Measurements from ENCODE around the gene FGD6.
"Not testable (repeated sequence)": the region's sequence is repeated elsewhere in the genome, so short reads cannot be mapped to it uniquely, and the experiment has no call there.

The FGD6 gene

GRCh38 chr12:95217377-95218149, at the start of gene FGD6, which contains the start of gene VEZT:
TSS of gene FGD6 (minus strand) at chr12:95217467. CDS start at chr12:95217240, 227 bp downstream.
TSS of gene VEZT (plus strand) at chr12:95217807. CDS start at chr12:95217851, 44 bp downstream.
- DNase-seq = peak; percentile 75

GRCh38 chr12:95266254-95266653, 49.0 kb upstream of the FGD6 start:
- no peak for DNase-seq

- DNase-seq = no peak
Measured at GRCh38 chr12:95265765-95266164, 48.5 kb upstream of the FGD6 start.

GRCh38 chr12:95262808-95263207, 45.5 kb upstream of the FGD6 start:
- DNase-seq = no peak

- no peak for DNase-seq
Measured at GRCh38 chr12:95261109-95261508, 43.8 kb upstream of the FGD6 start.

- no peak for DNase-seq
Measured at GRCh38 chr12:95259368-95259767, 42.1 kb upstream of the FGD6 start.

- no peak for DNase-seq
Measured at GRCh38 chr12:95258803-95259202, 41.5 kb upstream of the FGD6 start.

GRCh38 chr12:95258151-95258550, 40.9 kb upstream of the FGD6 start:
- no peak for DNase-seq

- no peak for DNase-seq
Measured at GRCh38 chr12:95257541-95257940, 40.3 kb upstream of the FGD6 start.

GRCh38 chr12:95253386-95253785, 36.1 kb upstream of the FGD6 start:
- no peak for DNase-seq

- DNase-seq = no peak
Measured at GRCh38 chr12:95248604-95249360, 31.5 kb upstream of the FGD6 start.

- DNase-seq = no peak
Measured at GRCh38 chr12:95248095-95248494, 30.8 kb upstream of the FGD6 start.

GRCh38 chr12:95244350-95244749, 27.1 kb upstream of the FGD6 start:
- no peak for DNase-seq

GRCh38 chr12:95243497-95244183, 26.4 kb upstream of the FGD6 start:
- no peak for DNase-seq

- DNase-seq = no peak
Measured at GRCh38 chr12:95241761-95242506, 24.7 kb upstream of the FGD6 start.

- DNase-seq = not testable (repeated sequence)
Measured at GRCh38 chr12:95241138-95241537, 23.9 kb upstream of the FGD6 start.

- DNase-seq = no peak
Measured at GRCh38 chr12:95240556-95240955, 23.3 kb upstream of the FGD6 start.

GRCh38 chr12:95239835-95240234, 22.6 kb upstream of the FGD6 start:
- DNase-seq = not testable (repeated sequence)

- no peak for DNase-seq
Measured at GRCh38 chr12:95239216-95239615, 21.9 kb upstream of the FGD6 start.

- DNase-seq = no peak
Measured at GRCh38 chr12:95238150-95238549, 20.9 kb upstream of the FGD6 start.

GRCh38 chr12:95237315-95237714, 20.0 kb upstream of the FGD6 start:
- no peak for DNase-seq

- DNase-seq = not testable (repeated sequence)
Measured at GRCh38 chr12:95235621-95236020, 18.4 kb upstream of the FGD6 start.

- not testable (repeated sequence) for DNase-seq
Measured at GRCh38 chr12:95234187-95234586, 16.9 kb upstream of the FGD6 start.
